ENCODE data around the gene MEMO1.

- no peak for TF ChIP-seq SNAI2 (CRISPR knock-in tag; IDR thresholded peaks at IDR 0.05)
- no peak for TF ChIP-seq GLIS3 (CRISPR knock-in tag; IDR thresholded peaks at IDR 0.05)
- TF ChIP-seq OSR1 (CRISPR knock-in tag; IDR thresholded peaks at IDR 0.05): no peak
- TF ChIP-seq ZNF8 (CRISPR knock-in tag; IDR thresholded peaks at IDR 0.05): no peak
- TF ChIP-seq CREB5 (CRISPR knock-in tag; IDR thresholded peaks at IDR 0.05; ENCODE audit: low read depth): no peak
- no peak for TF ChIP-seq RARB (CRISPR knock-in tag; IDR thresholded peaks at IDR 0.05)
Measured at GRCh38 chr2:31877008-31877407, 133.8 kb downstream of the MEMO1 start.
